ENCODE results near the gene TAAR8. TPM values are rescaled to one million over a fixed set of nuclear protein-coding genes. Genes with fewer than 3 reads are reported as not detected.

Gene TAAR8
- total RNA-seq, 1 donor from 2014 or later: not detected

GRCh38 chr6:132568611-132569010 is 16.1 kb downstream of the TAAR8 start:
- DNase-seq (ENCODE audit: low read depth): no peak
- no peak overlapping the region for H3K4me3 ChIP-seq (ENCODE audit: low read depth, low read length)
- TF ChIP-seq CTCF (conservative IDR thresholded peaks at IDR 0.05; ENCODE audit: low read depth, low read length): no peak

GRCh38 chr6:132569170-132569569 is 16.7 kb downstream of the TAAR8 start:
- TF ChIP-seq CTCF (conservative IDR thresholded peaks at IDR 0.05; ENCODE audit: low read depth, low read length): no peak
- H3K4me3 ChIP-seq (ENCODE audit: low read depth, low read length): no peak overlapping the region
- DNase-seq (ENCODE audit: low read depth): no peak

GRCh38 chr6:132570221-132570777 is 17.8 kb downstream of the TAAR8 start, which contains the start of gene TAAR6:
Gene TAAR6, plus strand, starts transcription at chr6:132570322. Its CDS starts 0 bp downstream, at chr6:132570322.
- TF ChIP-seq CTCF (conservative IDR thresholded peaks at IDR 0.05; ENCODE audit: low read depth, low read length): no peak
- no peak within 1 kb of the TSS for H3K4me3 ChIP-seq (ENCODE audit: low read depth, low read length)
- no peak for DNase-seq (ENCODE audit: low read depth)

GRCh38 chr6:132571774-132572173 is 19.3 kb downstream of the TAAR8 start:
- no peak for TF ChIP-seq CTCF (conservative IDR thresholded peaks at IDR 0.05; ENCODE audit: low read depth, low read length)
- no peak overlapping the region for H3K4me3 ChIP-seq (ENCODE audit: low read depth, low read length)
- no peak for DNase-seq (ENCODE audit: low read depth)

GRCh38 chr6:132584698-132585097 is 32.2 kb downstream of the TAAR8 start:
- TF ChIP-seq CTCF (conservative IDR thresholded peaks at IDR 0.05; ENCODE audit: low read depth, low read length): no peak
- DNase-seq (ENCODE audit: low read depth): no peak
- no peak overlapping the region for H3K4me3 ChIP-seq (ENCODE audit: low read depth, low read length)

- DNase-seq (ENCODE audit: low read depth): no peak
- no peak overlapping the region for H3K4me3 ChIP-seq (ENCODE audit: low read depth, low read length)
- no peak for TF ChIP-seq CTCF (conservative IDR thresholded peaks at IDR 0.05; ENCODE audit: low read depth, low read length)
These were observed 35.0 kb downstream of the TAAR8 start for GRCh38 chr6:132587424-132587823.

- DNase-seq (ENCODE audit: low read depth): no peak
- no peak within 1 kb of the TSS for H3K4me3 ChIP-seq (ENCODE audit: low read depth, low read length)
- no peak for TF ChIP-seq CTCF (conservative IDR thresholded peaks at IDR 0.05; ENCODE audit: low read depth, low read length)
These were observed 37.0 kb downstream of the TAAR8 start, which contains the start of gene TAAR5 for GRCh38 chr6:132589454-132589853. Gene TAAR5, minus strand, starts transcription at chr6:132589741. Its CDS starts 55 bp downstream, at chr6:132589686.

Measured in epithelial cell of proximal tubule (primary cell).